Motor neuron (in vitro differentiated cells): ENCODE measurements around the gene PNP. TPM values are rescaled to one million over a fixed set of nuclear protein-coding genes. Genes with fewer than 3 reads are reported as not detected.
A peak's percentile ranks its signal among the peaks of the same experiment; 100 is the strongest.

Experiments used
- ATAC-seq, 8 experiments: fragments of 200-7000 bp; cut with Tn5 transposase; replicated peaks in 6 of 8; 2 replicates each; pipeline ENCODE4 v1.8.0; 2021; ENCODE audit warnings: mild to moderate bottlenecking in 8 of 8, moderate library complexity in 8 of 8
- H3K27ac ChIP-seq, 2 donors: fragments of 250-450 bp; sonication (Bioruptor Pico); 2 replicates each; pipeline ENCODE4 v1.9.0; 2021; ENCODE audit warnings: antibody characterized with exemption in 2 of 2, mild to moderate bottlenecking in 2 of 2, moderate library complexity in 1 of 2
- H3K4me1 ChIP-seq, 2 donors: fragments of 250-450 bp; sonication (Bioruptor Pico); replicated peaks in 1 of 2; 2 replicates each; pipeline ENCODE4 v1.6.1; 2021; ENCODE audit warnings: antibody characterized with exemption in 2 of 2, mild to moderate bottlenecking in 2 of 2, moderate library complexity in 1 of 2
- H3K4me3 ChIP-seq, 5 donors: fragments of 250-450 bp; sonication (Bioruptor Pico); 2 replicates each; pipeline ENCODE4 v1.9.0; 2021; ENCODE audit warnings: antibody characterized with exemption in 5 of 5, mild to moderate bottlenecking in 5 of 5, moderate library complexity in 4 of 5
- WGBS, 10 experiments: fragments of 450-650 bp; shearing (Covaris generic); methylation state at CpG; one replicate each; pipeline ENCODE4 v1.0.0; 2022; 5-methylcytosine and 5-hydroxymethylcytosine counted together
- in situ Hi-C, 9 experiments: fragments of 400-800 bp; cut with MboI; loops; one replicate each; pipeline ENCODE4 v1.15.0; 2021; ENCODE audit warnings: low sequenced_read_pairs in 9 of 9, low pct_unique_long_range_greater_than_20kb in 2 of 9; ENCODE audit not compliant: unreplicated experiment in 9 of 9
- total RNA-seq, 8 experiments: library from RNA; unstranded; fragments of 300-600 nt; gene quantifications; 2 replicates each; pipeline versions ENCODE4 v1.2.3 to v1.2.4, GENCODE V29; 2022

The PNP gene
- 10 to 100 TPM; 14.8 to 71.5 (median 24.4) TPM for total RNA-seq

DNA sequence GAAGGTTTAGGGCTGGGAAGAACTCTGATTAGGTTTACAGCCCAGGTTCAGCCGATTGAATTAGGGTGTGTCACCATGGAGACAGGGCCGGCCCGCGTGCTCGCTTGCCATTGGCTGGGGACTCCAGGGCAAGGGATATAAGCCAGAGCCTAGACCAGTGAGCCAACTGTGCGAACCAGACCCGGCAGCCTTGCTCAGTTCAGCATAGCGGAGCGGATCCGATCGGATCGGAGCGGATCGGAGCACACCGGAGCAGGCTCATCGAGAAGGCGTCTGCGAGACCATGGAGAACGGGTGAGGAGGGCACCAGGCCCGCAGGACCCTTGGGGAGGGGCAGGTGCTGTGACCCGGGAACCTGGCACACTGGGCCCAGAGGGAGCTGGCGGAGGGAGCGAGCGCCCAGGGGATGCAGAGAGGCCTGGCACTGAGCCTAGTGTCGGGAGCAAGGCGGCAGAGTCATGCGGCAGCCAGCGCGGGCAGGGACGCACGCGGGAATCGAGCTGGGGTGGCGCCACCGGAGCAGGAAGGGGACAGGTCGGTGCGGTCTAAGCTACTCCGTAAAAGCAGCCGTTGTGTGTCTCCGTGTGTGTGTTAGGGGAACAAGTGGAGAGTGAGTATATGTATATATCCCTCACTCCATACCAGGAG, at the start of gene PNP:
Gene PNP (plus strand): TSS at position 165 of the 648 bp plus-strand sequence. CDS start 119 bp downstream, at position 284.
- in situ Hi-C loops: loop anchor here in 2 of 9 experiments (25.0 kb wide), 1 partner anchor 132 kb away; the partner anchor contains the start of genes CCNB1IP1 (in 2 of the 2) and PARP2 (in 2 of the 2)

DNA sequence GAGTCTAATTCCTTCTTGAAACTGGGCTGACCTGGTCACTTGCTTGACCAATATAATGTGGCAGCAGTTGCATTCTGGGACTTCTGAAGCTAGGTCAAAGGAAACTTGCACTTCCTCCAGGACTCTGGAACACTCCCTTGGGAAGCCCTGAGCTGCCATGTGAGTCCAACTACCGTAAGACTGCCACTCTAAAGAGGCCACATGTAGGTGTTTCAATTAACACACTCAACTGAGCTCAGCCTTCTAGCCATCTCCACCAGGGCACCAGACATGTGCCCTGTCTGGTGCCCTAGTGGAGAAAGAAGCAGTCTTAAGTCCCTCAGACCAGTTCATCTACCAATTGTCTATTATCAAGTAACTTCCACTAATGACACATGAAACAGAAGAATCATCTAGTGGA, 49.8 kb upstream of the PNP start:
- 83 to 100% methylated on average over 1 of the region's 1 CpG; no CpG with 5 or more reads in 8 of the 10 experiments for WGBS, 10 experiments
- ATAC-seq: no peak
- Histone ChIP-seq H3K4me3 (no peak overlapping the region), H3K4me1 (no peaks in the 10 kb centered on the region), H3K27ac (no peak overlapping the region)
- in situ Hi-C loops: no loop called here

More for the DNA sequence above, at the start of gene PNP:
- peak within 1 kb of the TSS; percentile 20 to 53 for H3K27ac ChIP-seq
- peak within 1 kb of the TSS; percentile 52 to 81 (median 75) for H3K4me3 ChIP-seq
- ATAC-seq: peak; percentile 90 to 98 (median 97)
- WGBS, 10 experiments: 0 to 5% (median 1%) methylated on average over 4 to 24 of the region's 40 CpGs; no CpG with 5 or more reads in 5 of the 10 experiments
- H3K4me1 ChIP-seq: peaks cover 8% of the 10 kb centered on the region in 2 donors

GRCh38 chr14:20421267-20421666, 47.9 kb upstream of the PNP start:
- peak in 1 of 8 experiments; percentile 16 for ATAC-seq
- no peak overlapping the region for H3K27ac ChIP-seq
- in situ Hi-C loops: no loop called here
- no peaks in the 10 kb centered on the region for H3K4me1 ChIP-seq
- H3K4me3 ChIP-seq: no peak overlapping the region
- 0 to 83% (median 6%) methylated on average over 1 to 2 of the region's 2 CpGs; no CpG with 5 or more reads in 2 of the 10 experiments for WGBS, 10 experiments

DNA sequence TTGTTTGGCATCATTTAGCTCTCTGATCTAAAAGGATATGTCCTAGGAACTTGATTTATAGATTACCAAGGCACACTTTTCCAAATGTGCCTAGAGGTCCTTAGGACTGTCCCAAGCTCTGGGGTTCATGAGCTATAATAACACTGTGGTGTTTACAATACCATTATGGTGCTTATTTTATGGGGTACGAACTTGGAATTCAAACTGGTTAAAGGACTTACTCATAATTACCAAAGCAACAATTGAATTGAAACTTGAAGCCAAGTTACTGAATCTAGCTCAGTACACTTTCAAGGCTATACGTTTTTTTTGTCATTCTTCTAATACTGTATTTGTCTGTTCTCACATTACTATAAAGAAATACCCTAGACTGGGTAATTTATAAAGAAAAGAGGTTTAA, 46.3 kb upstream of the PNP start:
- no peak overlapping the region for H3K27ac ChIP-seq
- in situ Hi-C loops: no loop called here
- WGBS, 10 experiments: 38 to 83% (median 56%) methylated on average over 1 to 2 of the region's 2 CpGs; no CpG with 5 or more reads in 3 of the 10 experiments
- no peaks in the 10 kb centered on the region for H3K4me1 ChIP-seq
- no peak for ATAC-seq
- H3K4me3 ChIP-seq: no peak overlapping the region

- in situ Hi-C loops: no loop called here
- WGBS, 10 experiments: 0 to 83% (median 40%) methylated on average over 1 to 2 of the region's 2 CpGs; no CpG with 5 or more reads in 4 of the 10 experiments
- H3K4me1 ChIP-seq: no peaks in the 10 kb centered on the region
- H3K4me3 ChIP-seq: no peak overlapping the region
- no peak for ATAC-seq
- no peak overlapping the region for H3K27ac ChIP-seq
Observed at GRCh38 chr14:20424851-20425250, 44.4 kb upstream of the PNP start.

DNA sequence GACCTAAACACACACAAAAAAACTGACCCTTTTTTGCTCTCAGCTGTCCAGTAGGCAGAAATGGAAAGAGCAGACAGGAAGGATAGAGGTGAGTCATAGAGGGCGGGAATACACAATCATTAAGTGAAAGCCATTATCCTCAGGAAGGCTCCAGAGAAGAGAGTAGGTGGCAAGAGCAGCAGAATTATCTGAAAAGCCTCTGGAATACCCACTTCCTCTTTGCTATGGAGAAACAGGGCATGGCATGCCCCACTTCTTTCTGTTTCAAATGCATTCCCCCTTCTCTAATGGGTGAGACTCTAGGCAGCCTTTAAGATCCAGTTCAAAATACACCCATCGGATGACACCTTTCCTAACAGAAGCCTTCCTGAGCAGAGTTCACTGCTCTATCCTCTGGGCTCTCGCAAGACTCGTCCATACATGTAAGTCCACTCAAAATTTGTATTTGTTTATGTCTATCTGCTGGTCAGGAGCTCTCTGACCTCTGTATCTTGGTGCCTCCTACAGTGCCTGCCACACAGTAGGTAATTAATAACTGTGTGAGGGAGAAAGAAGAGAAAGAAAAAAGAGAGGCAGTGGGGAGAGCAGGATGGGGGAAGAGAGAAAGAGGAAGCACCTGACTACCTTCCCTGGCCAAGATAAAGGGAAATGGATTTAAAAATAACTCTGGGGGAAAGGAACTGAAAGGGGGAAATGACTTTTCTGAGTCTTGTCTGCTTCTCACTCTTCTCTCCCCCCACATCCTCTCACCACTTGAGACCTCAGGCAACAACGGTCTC, 41.8 kb upstream of the PNP start:
- ATAC-seq: peak; percentile 50 to 100 (median 91)
- H3K4me3 ChIP-seq: no peak overlapping the region
- WGBS, 10 experiments: 39 to 100% (median 62%) methylated on average over 1 to 3 of the region's 5 CpGs; no CpG with 5 or more reads in 1 of the 10 experiments

DNA sequence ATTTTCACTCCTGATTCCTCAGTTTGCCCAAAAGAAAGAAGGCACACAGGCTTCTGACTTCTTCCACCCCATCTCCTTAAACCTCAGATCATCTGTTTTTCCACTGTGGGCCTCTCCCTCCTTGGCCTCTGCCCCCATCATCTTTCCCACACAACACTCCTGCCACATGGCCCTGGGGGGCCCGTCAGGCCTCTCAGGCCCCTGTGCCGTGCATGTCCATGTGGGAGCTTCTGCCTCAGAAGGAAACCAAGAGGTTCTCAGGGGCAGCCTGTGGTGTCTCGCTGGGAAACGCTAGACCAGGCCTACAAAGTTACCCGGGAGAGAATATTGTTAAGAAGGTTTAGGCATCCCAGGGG, 41.2 kb upstream of the PNP start:
- no peaks in the 10 kb centered on the region for H3K4me1 ChIP-seq

More for the DNA sequence above, 41.8 kb upstream of the PNP start:
- H3K27ac ChIP-seq: no peak overlapping the region
- H3K4me1 ChIP-seq: no peaks in the 10 kb centered on the region
- in situ Hi-C loops: no loop called here

GRCh38 chr14:20428802-20429201, 40.4 kb upstream of the PNP start:
- Histone ChIP-seq H3K4me3 (no peak overlapping the region), H3K4me1 (no peaks in the 10 kb centered on the region), H3K27ac (no peak overlapping the region)
- in situ Hi-C loops: no loop called here
- no peak for ATAC-seq
- WGBS, 10 experiments: 0 to 40% (median 13%) methylated on average over 1 to 3 of the region's 5 CpGs; no CpG with 5 or more reads in 7 of the 10 experiments

More for the DNA sequence above, 41.2 kb upstream of the PNP start:
- in situ Hi-C loops: no loop called here
- H3K4me3 ChIP-seq: no peak overlapping the region
- ATAC-seq: no peak
- 70 to 100% (median 81%) methylated on average over 1 to 5 of the region's 5 CpGs; no CpG with 5 or more reads in 2 of the 10 experiments for WGBS, 10 experiments
- no peak overlapping the region for H3K27ac ChIP-seq

DNA sequence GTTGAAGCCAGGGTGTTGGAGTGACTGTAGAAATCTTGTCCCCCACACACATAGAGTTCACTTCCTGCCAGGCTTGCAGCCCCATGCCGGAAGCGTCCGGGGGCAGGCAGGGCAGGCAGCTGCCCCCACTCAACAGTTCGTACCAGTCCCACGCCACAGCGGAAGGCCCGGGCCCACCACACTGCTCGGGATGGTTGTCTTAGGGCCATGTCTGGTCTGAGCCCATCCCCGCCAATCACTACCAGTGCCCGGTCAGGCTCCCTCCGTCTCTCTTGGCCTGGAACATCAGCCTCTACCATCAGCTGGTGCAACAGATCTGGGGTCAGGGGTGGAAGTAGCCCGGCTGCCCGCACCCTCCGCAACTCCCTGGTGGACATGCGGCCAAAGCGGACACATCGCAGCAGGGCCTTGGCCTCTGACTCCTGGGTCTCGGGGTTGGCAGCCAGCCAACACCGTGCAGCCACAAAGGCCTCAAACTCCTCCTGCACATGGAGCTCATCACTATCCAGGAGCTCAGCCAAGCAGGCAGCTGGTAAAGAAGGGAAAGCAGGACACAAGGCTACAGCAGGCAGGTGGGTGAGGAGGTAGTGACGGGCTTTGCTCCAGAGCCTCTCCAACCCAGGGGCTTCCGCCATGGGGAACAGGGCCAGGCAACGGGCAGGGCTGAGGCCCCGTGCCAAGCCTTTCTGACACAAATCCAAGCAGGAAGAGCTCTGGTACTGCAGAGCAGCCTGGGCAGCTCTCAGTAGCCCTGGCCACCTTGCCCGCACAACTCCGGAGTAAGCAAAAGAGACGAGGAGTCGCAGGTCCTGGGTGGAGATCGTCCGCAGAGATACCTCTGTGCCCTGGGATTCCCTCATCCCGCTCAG, 39.2 kb upstream of the PNP start:
- Histone ChIP-seq H3K4me1 (no peaks in the 10 kb centered on the region), H3K4me3 (no peak overlapping the region), H3K27ac (no peak overlapping the region)
- in situ Hi-C loops: no loop called here
- ATAC-seq: no peak
- WGBS, 10 experiments: 80 to 100% (median 88%) methylated on average over 1 to 23 of the region's 30 CpGs; no CpG with 5 or more reads in 3 of the 10 experiments

DNA sequence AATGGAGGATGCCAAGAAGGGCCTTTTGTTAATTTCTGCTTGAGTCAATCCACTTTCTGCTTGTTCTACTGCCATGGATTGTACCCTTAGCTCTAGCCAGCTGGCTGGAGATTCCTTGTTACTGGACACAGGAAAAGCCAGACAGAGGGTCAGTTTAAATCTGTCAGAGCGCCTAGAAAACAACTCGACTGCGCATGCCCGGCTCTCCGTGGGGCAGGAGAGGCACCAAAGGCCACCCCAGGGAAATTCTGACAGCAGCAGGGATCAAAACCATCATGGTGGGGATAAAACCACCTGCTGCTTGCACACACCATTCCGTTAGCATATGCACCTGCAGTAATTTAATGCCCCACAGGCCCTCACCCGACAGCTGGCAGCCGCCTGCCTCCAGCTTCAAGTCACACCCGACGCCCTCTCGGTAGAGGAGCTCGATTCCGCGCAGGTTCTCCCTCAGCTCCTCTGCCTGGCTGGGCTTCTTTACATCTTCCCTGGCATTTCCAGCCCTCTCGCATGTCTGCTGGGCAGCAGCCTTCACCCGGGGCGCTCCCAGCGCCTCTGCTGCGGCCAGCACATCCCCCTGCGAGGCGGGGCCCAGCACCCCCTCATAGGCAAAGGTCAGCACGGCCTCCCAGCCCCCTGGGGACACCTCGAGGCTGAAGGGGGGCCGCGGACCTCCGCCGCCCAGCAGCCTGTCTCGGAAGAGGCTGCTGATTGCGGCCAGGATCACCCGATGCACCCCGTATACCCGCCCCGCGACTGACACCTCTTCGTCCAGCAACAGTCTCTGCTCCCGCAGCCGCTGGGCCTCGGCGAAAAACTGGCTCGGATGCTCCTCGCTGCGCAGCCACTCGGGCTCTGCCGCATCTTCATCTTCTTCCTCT, 34.3 kb upstream of the PNP start:
- Histone ChIP-seq H3K27ac (no peak overlapping the region), H3K4me3 (peak overlapping the region in 1 of 5 donors; percentile 8), H3K4me1 (no peaks in the 10 kb centered on the region)
- WGBS, 10 experiments: 11 to 56% (median 40%) methylated on average over 3 to 19 of the region's 44 CpGs; no CpG with 5 or more reads in 3 of the 10 experiments
- peak in 6 of 8 experiments; percentile 30 to 79 (median 53) for ATAC-seq
- in situ Hi-C loops: no loop called here

DNA sequence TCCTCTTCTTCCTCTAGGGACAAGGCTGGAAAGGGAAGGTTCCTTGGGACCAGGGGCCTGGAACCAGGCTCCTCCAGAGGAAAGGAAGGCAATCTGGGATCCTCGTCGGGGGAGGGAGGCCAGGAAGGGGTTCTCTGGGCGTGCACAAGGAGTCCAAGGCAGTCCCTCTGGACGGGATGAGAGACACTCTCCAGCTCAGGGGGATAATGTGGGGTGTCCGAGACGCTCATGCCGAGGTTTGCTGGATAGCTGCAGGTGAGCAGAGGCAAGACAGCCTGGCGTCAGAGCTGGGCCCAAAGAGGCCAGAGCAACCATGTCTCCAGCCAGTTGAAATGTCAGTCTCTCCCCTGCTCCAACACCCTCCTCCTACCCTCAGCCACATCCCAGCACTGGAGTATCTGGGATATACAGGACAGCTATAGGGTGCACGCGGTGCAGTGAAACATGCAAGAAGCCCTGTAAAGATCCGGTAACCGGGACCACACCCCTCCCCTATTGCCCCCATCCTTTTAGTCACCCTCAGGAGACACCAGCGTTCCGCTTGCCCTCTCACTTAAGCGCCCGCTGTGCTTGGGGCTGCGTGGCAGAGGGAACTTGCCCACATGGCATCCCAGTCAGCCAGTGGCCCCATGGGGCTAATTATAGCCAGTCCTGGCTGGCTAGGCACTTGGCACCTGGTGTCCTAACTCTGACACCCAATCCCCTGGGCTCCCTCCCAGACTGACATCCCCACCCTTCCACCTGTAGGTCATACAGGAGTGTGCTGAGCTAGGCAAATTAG, 33.4 kb upstream of the PNP start, which contains the start of gene KLHL33:
Gene KLHL33 (minus strand): TSS at position 585 of the 781 bp plus-strand sequence. CDS start 355 bp downstream, at position 230.
- H3K27ac ChIP-seq: no peak within 1 kb of the TSS
- peak within 1 kb of the TSS in 1 of 5 donors; percentile 8 for H3K4me3 ChIP-seq
- ATAC-seq: peak in 1 of 8 experiments; percentile 9
- in situ Hi-C loops: no loop called here
- H3K4me1 ChIP-seq: no peaks in the 10 kb centered on the region
- WGBS, 10 experiments: 60 to 93% (median 70%) methylated on average over 1 to 5 of the region's 17 CpGs; no CpG with 5 or more reads in 5 of the 10 experiments
